ENCODE data around the gene EPS8L2.

- no peak for TF ChIP-seq POLR2AphosphoS5 (IDR thresholded peaks at IDR 0.05; ENCODE audit: low read depth, low read length)
- no peak for TF ChIP-seq POLR2A (IDR thresholded peaks at IDR 0.05; ENCODE audit: low read depth, low read length)
- TF ChIP-seq TAF1 (IDR thresholded peaks at IDR 0.05; ENCODE audit: borderline replicate concordance, low read depth, low read length), result no peak
Measured at GRCh38 chr11:721247-721740, 15.3 kb downstream of the EPS8L2 start.

Measured in GM12892 (cell line).